ENCODE results near the gene PUM1. TPM values are rescaled to one million over a fixed set of nuclear protein-coding genes. Genes with fewer than 3 reads are reported as not detected.

PUM1 gene
- total RNA-seq, 4 donors from 2014 or later: 75.1 to 104 (median 86.4) TPM

DNA sequence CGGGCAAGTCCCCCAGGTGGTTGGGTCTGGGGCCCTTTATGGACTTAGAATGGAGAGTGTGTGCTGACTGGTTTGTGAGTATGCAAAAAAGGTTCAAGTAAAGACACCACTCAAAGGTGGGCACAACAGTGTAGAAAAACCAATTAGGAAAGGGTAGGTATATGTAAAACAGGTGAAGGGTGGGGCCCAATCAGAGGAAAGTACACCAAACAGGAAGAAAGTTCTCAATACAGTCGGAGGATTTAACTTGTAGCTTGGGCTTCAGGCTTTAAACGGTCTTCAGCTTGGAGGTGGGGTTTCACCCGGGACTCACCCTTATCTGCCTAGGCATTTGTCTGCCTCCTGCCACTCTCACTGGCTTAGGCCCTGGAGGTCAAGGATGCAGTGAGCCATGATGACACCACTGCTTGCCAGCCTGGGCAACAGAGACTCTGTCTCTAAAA lies 6.8 kb upstream of the PUM1 start:
- TF ChIP-seq CTCF (IDR thresholded peaks at IDR 0.05; ENCODE audit: low read depth): no peak

- TF ChIP-seq CTCF (IDR thresholded peaks at IDR 0.05; ENCODE audit: low read depth): no peak
Measured at GRCh38 chr1:31069392-31069791, 3.9 kb upstream of the PUM1 start.

DNA sequence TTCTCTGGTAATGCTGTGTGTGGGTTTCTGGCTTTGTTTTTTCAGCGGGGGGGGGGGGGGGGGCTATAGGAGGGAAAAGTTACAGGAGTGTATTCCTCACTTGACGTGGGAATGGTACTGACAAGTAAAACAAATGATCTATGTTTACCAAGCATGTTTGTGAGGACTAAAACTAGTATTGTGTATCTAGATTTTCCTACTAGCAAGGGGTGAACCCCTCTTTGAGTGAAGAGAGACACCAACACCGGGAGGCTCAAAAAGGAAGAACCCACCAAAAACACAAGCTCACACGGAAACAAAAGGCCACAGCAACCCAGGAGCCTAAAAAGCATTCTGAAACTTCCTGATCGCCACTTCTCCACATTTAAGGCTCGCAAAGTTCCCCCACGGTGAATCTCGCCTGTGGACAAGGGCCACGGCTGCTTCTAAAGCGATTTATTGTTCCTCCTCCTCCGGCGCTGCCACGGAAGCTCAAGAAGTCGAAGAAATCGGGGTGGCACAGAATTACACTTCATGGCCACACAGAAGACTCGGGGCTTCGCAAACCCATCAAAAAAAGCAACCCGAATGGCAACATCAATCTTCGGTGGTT lies 703 bp downstream of the PUM1 start:
- no peak for TF ChIP-seq CTCF (IDR thresholded peaks at IDR 0.05; ENCODE audit: low read depth)

DNA sequence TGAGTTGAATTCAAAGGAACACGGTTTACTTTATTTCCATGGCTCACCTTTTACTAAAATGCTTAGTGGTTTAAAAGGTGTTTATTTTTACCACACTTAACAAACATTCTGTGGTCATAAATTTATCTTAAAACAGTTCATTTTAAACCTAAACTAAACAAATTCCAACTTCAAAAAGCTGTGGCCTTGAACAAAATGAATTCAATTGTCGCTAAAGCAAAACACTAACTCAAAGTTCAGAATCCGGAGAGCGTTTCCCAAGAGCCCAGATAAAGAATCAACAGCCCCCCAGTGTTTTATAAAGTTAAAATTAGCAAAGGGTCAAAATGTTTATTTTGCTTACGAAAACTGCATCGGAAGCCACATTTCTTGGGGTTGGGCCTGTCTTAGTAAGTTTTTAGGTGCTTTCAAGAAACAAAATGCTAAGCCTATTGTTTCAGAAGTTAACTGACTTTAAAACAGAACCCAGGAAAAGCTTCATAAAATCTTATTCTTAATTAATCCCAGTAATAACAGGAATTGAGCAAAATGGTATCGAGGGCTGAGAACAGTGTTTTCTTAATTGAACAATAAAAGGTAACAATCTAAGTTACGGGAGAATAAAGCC lies 1.3 kb downstream of the PUM1 start:
- no peak for TF ChIP-seq CTCF (IDR thresholded peaks at IDR 0.05; ENCODE audit: low read depth)

DNA sequence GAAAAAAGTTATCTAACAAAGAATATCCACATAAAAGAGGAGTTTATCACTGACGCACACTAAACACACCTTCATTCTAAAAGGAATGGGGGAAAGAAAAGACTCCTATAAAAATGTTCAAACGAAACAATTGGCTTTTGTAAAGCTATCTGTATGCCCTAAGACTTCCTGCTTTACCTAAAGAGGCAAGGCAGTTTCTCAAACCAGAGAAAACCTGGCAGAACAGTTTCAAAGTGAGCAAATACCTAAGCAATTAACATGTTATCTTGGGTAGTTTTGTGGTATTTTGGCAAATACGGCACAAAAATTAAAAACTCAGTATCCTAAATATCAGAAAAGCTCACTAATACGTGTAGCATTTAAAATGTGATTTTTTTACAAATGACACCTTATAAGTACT lies 1.9 kb downstream of the PUM1 start:
- TF ChIP-seq CTCF (IDR thresholded peaks at IDR 0.05; ENCODE audit: low read depth): no peak

GRCh38 chr1:31062867-31063380 lies 2.6 kb downstream of the PUM1 start:
- TF ChIP-seq CTCF (IDR thresholded peaks at IDR 0.05; ENCODE audit: low read depth): no peak

GRCh38 chr1:31058012-31058411 lies 7.5 kb downstream of the PUM1 start:
- no peak for TF ChIP-seq CTCF (IDR thresholded peaks at IDR 0.05; ENCODE audit: low read depth)

All from subcutaneous adipose tissue (tissue), 4 donors.